Adrenal gland (tissue), 5 donors: ENCODE measurements around the gene PRM2.

Experiments
- CTCF ChIP-seq, 6 experiments: fragments of 450-650 bp in 4 of 6; fragments of 200-600 bp in 2 of 6; sonication (generic) in 1 of 6; IDR thresholded peaks; 1 replicate in 5 of 6; 2 replicates in 1 of 6; pipeline versions ENCODE4 v1.5.1 to v1.8.0; 2016 to 2021; ENCODE audit warnings: antibody characterized with exemption in 6 of 6, mild to moderate bottlenecking in 2 of 6, moderate library complexity in 1 of 6
- POLR2A ChIP-seq, 2 donors: fragments of 450-650 bp; IDR thresholded peaks; one replicate each; pipeline ENCODE4 v1.6.1; 2017; ENCODE audit warnings: antibody characterized with exemption in 2 of 2, mild to moderate bottlenecking in 2 of 2, moderate library complexity in 1 of 2
- donor health status: DM: no; HTN: no; CAD: no.

- TF ChIP-seq CTCF (IDR thresholded peaks at IDR 0.05): no peak
- no peak for TF ChIP-seq POLR2A (IDR thresholded peaks at IDR 0.05)
These were observed 50.4 kb downstream of the PRM2 start for GRCh38 chr16:11225677-11226549.
